H9 (cell line): Measurements from ENCODE around the gene CYTH3. TPM values are rescaled to one million over a fixed set of nuclear protein-coding genes. Genes with fewer than 3 reads are reported as not detected.

ENCODE experiments used
- DNase-seq: peaks from one replicate; pipeline ENCODE4 v3.0.0-alpha.2; 2017
- H2AFZ ChIP-seq: one replicate; pipeline ENCODE4 v1.6.1; 2013; ENCODE audit warnings: mild to moderate bottlenecking, low read length, control low read depth, moderate library complexity
- H2AK5ac ChIP-seq: 2 replicates; pipeline ENCODE4 v1.6.1; 2013; ENCODE audit warnings: low read length, control low read depth, mixed read lengths; ENCODE audit not compliant: insufficient read length
- H2BK120ac ChIP-seq: one replicate; pipeline ENCODE4 v1.6.1; 2013; ENCODE audit warnings: low read depth, mild to moderate bottlenecking, low read length, control low read depth, inconsistent platforms; ENCODE audit not compliant: poor library complexity, severe bottlenecking
- H2BK12ac ChIP-seq: 2 replicates; pipeline ENCODE4 v1.6.1; 2013; ENCODE audit warnings: low read length, control low read depth, mixed read lengths, low read depth; ENCODE audit not compliant: insufficient read length
- H2BK15ac ChIP-seq: 2 replicates; pipeline ENCODE4 v1.6.1; 2013; ENCODE audit warnings: low read depth, low read length, control low read depth
- H2BK20ac ChIP-seq: one replicate; pipeline ENCODE4 v1.6.1; 2013; ENCODE audit warnings: low read depth, mild to moderate bottlenecking, low read length, control low read depth, inconsistent platforms; ENCODE audit not compliant: poor library complexity, severe bottlenecking
- H2BK5ac ChIP-seq: 2 replicates; pipeline ENCODE4 v1.6.1; 2013; ENCODE audit warnings: low read length, control low read depth, mixed read lengths; ENCODE audit not compliant: insufficient read length
- H3K14ac ChIP-seq: 2 replicates; pipeline ENCODE4 v1.6.1; 2013; ENCODE audit warnings: low read length, control low read depth; ENCODE audit not compliant: insufficient read depth
- H3K18ac ChIP-seq: 2 replicates; pipeline ENCODE4 v1.6.1; 2013; ENCODE audit warnings: low read depth, mild to moderate bottlenecking, mixed read lengths, low read length, control low read depth; ENCODE audit not compliant: insufficient read length
- H3K23ac ChIP-seq: 2 replicates; pipeline ENCODE4 v1.6.1; 2013; ENCODE audit warnings: low read length, control low read depth, mixed read lengths, low read depth; ENCODE audit not compliant: insufficient read length
- H3K23me2 ChIP-seq: 2 replicates; pipeline ENCODE4 v1.6.1; 2013; ENCODE audit warnings: low read depth, mild to moderate bottlenecking, mixed read lengths, low read length, control low read depth; ENCODE audit not compliant: insufficient read length, poor library complexity, severe bottlenecking
- H3K27ac ChIP-seq: 2 replicates; pipeline ENCODE4 v1.5.1; 2013; ENCODE audit warnings: low read length, control low read depth, mixed read lengths, low read depth; ENCODE audit not compliant: insufficient read length
- H3K27me3 ChIP-seq: 2 replicates; pipeline ENCODE4 v1.6.1; 2013; ENCODE audit warnings: low read length, control low read depth, inconsistent platforms; ENCODE audit not compliant: insufficient read depth
- H3K4ac ChIP-seq: 2 replicates; pipeline ENCODE4 v1.6.1; 2013; ENCODE audit warnings: low read depth, mild to moderate bottlenecking, control low read depth, inconsistent platforms, low read length, moderate library complexity
- H3K4me1 ChIP-seq: 2 replicates; pipeline ENCODE4 v1.6.1; 2013; ENCODE audit warnings: low read length, control low read depth, inconsistent platforms; ENCODE audit not compliant: insufficient read depth
- H3K4me2 ChIP-seq: 2 replicates; pipeline ENCODE4 v1.6.1; 2013; ENCODE audit warnings: low read length, control low read depth, mixed read lengths; ENCODE audit not compliant: insufficient read length, insufficient read depth
- H3K56ac ChIP-seq: 2 replicates; pipeline ENCODE4 v1.6.1; 2013; ENCODE audit warnings: low read depth, mild to moderate bottlenecking, mixed read lengths, low read length, control low read depth; ENCODE audit not compliant: insufficient read length
- H3K79me1 ChIP-seq: 2 replicates; pipeline ENCODE4 v1.6.1; 2013; ENCODE audit warnings: low read depth, mild to moderate bottlenecking, moderate library complexity, low read length, control low read depth, inconsistent platforms; ENCODE audit not compliant: insufficient read depth, poor library complexity, severe bottlenecking
- H3K79me2 ChIP-seq: 2 replicates; pipeline ENCODE4 v1.6.1; 2013; ENCODE audit warnings: low read length, control low read depth, inconsistent platforms; ENCODE audit not compliant: insufficient read depth
- H3K9ac ChIP-seq: 2 replicates; pipeline ENCODE4 v1.6.1; 2013; ENCODE audit warnings: low read length, control low read depth, mixed read lengths; ENCODE audit not compliant: insufficient read length; ENCODE audit errors: extremely low read depth
- H3K9me3 ChIP-seq: one replicate; pipeline ENCODE4 v1.6.1; 2013; ENCODE audit warnings: low read depth, low read length, inconsistent platforms; ENCODE audit not compliant: control insufficient read depth
- H3T11ph ChIP-seq: one replicate; pipeline ENCODE4 v1.6.1; 2013; ENCODE audit warnings: mild to moderate bottlenecking, low read length, control low read depth, inconsistent platforms
- H4K20me1 ChIP-seq: one replicate; pipeline ENCODE4 v1.6.1; 2013; ENCODE audit not compliant: control insufficient read depth, insufficient read length, insufficient read depth
- H4K5ac ChIP-seq: 2 replicates; pipeline ENCODE4 v1.6.1; 2013; ENCODE audit warnings: low read depth, mild to moderate bottlenecking, mixed read lengths, low read length, control low read depth; ENCODE audit not compliant: insufficient read length
- H4K8ac ChIP-seq: replicated peaks from 2 replicates; pipeline ENCODE4 v1.6.1; 2013; ENCODE audit warnings: low read length, control low read depth, mixed read lengths, low read depth; ENCODE audit not compliant: insufficient read length
- H4K91ac ChIP-seq: 2 replicates; pipeline ENCODE4 v1.6.1; 2013; ENCODE audit warnings: low read depth, mild to moderate bottlenecking, moderate library complexity, mixed read lengths, low read length, control low read depth; ENCODE audit not compliant: insufficient read length
- H3K27ac Mint-ChIP-seq, 3 experiments: 2 replicates in 2 of 3; 3 replicates in 1 of 3; pipeline ENCODE4 v1.8.0; 2020 to 2021; ENCODE audit warnings: mixed read lengths in 3 of 3, mild to moderate bottlenecking in 1 of 3, moderate library complexity in 1 of 3
- H3K27me3 Mint-ChIP-seq: 2 replicates; pipeline ENCODE4 v1.8.0; 2021; ENCODE audit warnings: low read depth, mild to moderate bottlenecking, moderate library complexity, mixed read lengths
- H3K36me3 Mint-ChIP-seq, 3 experiments: 2 replicates in 2 of 3; 3 replicates in 1 of 3; pipeline ENCODE4 v1.8.0; 2020 to 2021; ENCODE audit warnings: low read depth in 3 of 3, mixed read lengths in 3 of 3; ENCODE audit not compliant: insufficient read depth in 1 of 3
- H3K4me1 Mint-ChIP-seq, 2 experiments: 2 replicates each; pipeline ENCODE4 v1.8.0; 2020; ENCODE audit warnings: mixed read lengths in 2 of 2
- H3K4me3 Mint-ChIP-seq, 2 experiments: 2 replicates in 1 of 2; 3 replicates in 1 of 2; pipeline ENCODE4 v1.8.0; 2020 to 2021; ENCODE audit warnings: mild to moderate bottlenecking in 2 of 2, mixed read lengths in 2 of 2, moderate library complexity in 1 of 2
- H3K9me3 Mint-ChIP-seq, 2 experiments: 2 replicates in 1 of 2; 3 replicates in 1 of 2; pipeline ENCODE4 v1.8.0; 2020; ENCODE audit warnings: mild to moderate bottlenecking in 2 of 2, mixed read lengths in 2 of 2, moderate library complexity in 1 of 2
- WGBS: extraction: QIAGEN DNeasy Blood & Tissue Kit; methylation state at CpG from one replicate; pipeline ENCODE4 v1.1.7; 2013; ENCODE audit warnings: missing lambda C conversion rate, low lambda C conversion rate, mixed read lengths; ENCODE audit not compliant: insufficient read length; ENCODE audit errors: extremely low coverage; 5-methylcytosine and 5-hydroxymethylcytosine counted together
- total RNA-seq: library from RNA; stranded (reverse); gene quantifications from 2 replicates; pipeline ENCODE4 v1.2.1, GENCODE V29; 2021
- TF ChIP-seq, protein P1 (sequence below): fragments of 200-600 bp; sonication (generic); conservative IDR thresholded peaks from 3 replicates; pipeline ENCODE4 v1.8.0; 2021; ENCODE audit warnings: antibody characterized with exemption, mild to moderate bottlenecking

Gene CYTH3
- total RNA-seq, 1 experiment from 2014 or later = 12.3 TPM

GRCh38 chr7:6143997-6144396, 128.4 kb downstream of the CYTH3 start:
- Histone ChIP-seq H4K91ac (no peak overlapping the region), H2AFZ (no peak overlapping the region), H3K56ac (no peak overlapping the region), H3K4me2 (no peak overlapping the region), H2BK12ac (no peak overlapping the region), H4K8ac (no peak overlapping the region), H3K27ac (no peak overlapping the region), H3K79me1 (no peaks in the 10 kb centered on the region), H4K5ac (no peak overlapping the region), H4K20me1 (no peaks in the 10 kb centered on the region), H3T11ph (no peak overlapping the region), H2BK120ac (no peak overlapping the region), H3K23me2 (no peaks in the 10 kb centered on the region), H3K4me1 (no peaks in the 10 kb centered on the region), H3K9me3 (no peaks in the 10 kb centered on the region), H3K18ac (no peak overlapping the region), H2BK15ac (no peak overlapping the region), H2BK20ac (no peak overlapping the region), H3K14ac (no peak overlapping the region), H2BK5ac (no peak overlapping the region), H3K79me2 (no peaks in the 10 kb centered on the region), H3K4ac (no peak overlapping the region), H3K9ac (no peak overlapping the region), H2AK5ac (no peak overlapping the region), H3K27me3 (no peaks in the 10 kb centered on the region), H3K23ac (no peak overlapping the region)
- Mint-ChIP-seq H3K36me3 (peaks cover 33 to 81% (median 81%) of the 10 kb centered on the region in 3 experiments; a peak in 6 of 7 replicates), H3K27ac (peak overlapping the region in 1 of 3 experiments; percentile 29; a peak in 1 of 7 replicates), H3K9me3 (no peaks in the 10 kb centered on the region; a peak in 1 of 5 replicates), H3K27me3 (no peaks in the 10 kb centered on the region), H3K4me1 (no peaks in the 10 kb centered on the region), H3K4me3 (no peak overlapping the region)
- no CpG with 5 or more reads among the region's 8 CpGs for WGBS
- TF ChIP-seq, protein P1, sequence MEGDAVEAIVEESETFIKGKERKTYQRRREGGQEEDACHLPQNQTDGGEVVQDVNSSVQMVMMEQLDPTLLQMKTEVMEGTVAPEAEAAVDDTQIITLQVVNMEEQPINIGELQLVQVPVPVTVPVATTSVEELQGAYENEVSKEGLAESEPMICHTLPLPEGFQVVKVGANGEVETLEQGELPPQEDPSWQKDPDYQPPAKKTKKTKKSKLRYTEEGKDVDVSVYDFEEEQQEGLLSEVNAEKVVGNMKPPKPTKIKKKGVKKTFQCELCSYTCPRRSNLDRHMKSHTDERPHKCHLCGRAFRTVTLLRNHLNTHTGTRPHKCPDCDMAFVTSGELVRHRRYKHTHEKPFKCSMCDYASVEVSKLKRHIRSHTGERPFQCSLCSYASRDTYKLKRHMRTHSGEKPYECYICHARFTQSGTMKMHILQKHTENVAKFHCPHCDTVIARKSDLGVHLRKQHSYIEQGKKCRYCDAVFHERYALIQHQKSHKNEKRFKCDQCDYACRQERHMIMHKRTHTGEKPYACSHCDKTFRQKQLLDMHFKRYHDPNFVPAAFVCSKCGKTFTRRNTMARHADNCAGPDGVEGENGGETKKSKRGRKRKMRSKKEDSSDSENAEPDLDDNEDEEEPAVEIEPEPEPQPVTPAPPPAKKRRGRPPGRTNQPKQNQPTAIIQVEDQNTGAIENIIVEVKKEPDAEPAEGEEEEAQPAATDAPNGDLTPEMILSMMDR = no peak
- DNase-seq = no peak
